Measurements from ENCODE around the gene MALRD1.
A peak's percentile ranks its signal among the peaks of the same experiment; 100 is the strongest.
"Not testable (repeated sequence)": the region's sequence is repeated elsewhere in the genome, so short reads cannot be mapped to it uniquely, and the experiment has no call there.

The MALRD1 gene

DNA sequence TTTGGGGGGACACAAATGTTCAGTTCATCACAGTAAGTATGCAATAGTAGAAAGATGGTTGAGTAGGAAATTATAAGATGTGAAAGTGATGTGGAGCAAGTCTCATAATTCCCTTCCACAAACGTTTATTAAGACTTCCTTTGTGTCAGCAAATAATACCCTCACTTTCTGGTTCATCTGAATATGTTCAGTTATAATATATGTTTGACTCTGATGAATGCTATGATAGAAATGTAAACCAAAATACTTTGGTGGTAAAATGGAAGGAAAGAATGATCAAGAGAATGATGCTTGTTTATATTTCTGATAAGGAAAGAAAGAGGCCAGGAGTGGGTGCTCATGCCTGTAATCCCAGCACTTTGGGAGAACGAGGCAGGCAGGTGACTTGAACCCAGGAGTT is 655.9 kb downstream of the MALRD1 start:
- no peak for FAIRE-seq
- DNase-seq (ENCODE audit: low spot score) = no peak

GRCh38 chr10:19705250-19705649 is 656.6 kb downstream of the MALRD1 start:
- no peak for DNase-seq (ENCODE audit: low spot score)
- FAIRE-seq = no peak

- DNase-seq (ENCODE audit: low spot score) (no peak), FAIRE-seq (no peak)
Measured at GRCh38 chr10:19706904-19707303, 658.3 kb downstream of the MALRD1 start.

- DNase-seq (ENCODE audit: low spot score) (no peak), FAIRE-seq (no peak)
Measured at GRCh38 chr10:19707376-19707775, 658.8 kb downstream of the MALRD1 start.

- no peak for DNase-seq (ENCODE audit: low spot score)
- no peak for FAIRE-seq
Measured at GRCh38 chr10:19708031-19708430, 659.4 kb downstream of the MALRD1 start.

- FAIRE-seq (peak; percentile 67), DNase-seq (ENCODE audit: low spot score) (no peak)
Measured at GRCh38 chr10:19710600-19710999, 662.0 kb downstream of the MALRD1 start.

GRCh38 chr10:19713159-19713558 is 664.6 kb downstream of the MALRD1 start:
- FAIRE-seq (no peak), DNase-seq (ENCODE audit: low spot score) (no peak)

GRCh38 chr10:19713800-19714525 is 665.4 kb downstream of the MALRD1 start:
- DNase-seq (ENCODE audit: low spot score) (no peak), FAIRE-seq (no peak)

- peak; percentile 18 for DNase-seq (ENCODE audit: low spot score)
- FAIRE-seq = no peak
Measured at GRCh38 chr10:19719284-19719683, 670.7 kb downstream of the MALRD1 start.

GRCh38 chr10:19724287-19724686 is 675.7 kb downstream of the MALRD1 start:
- no peak for DNase-seq (ENCODE audit: low spot score)
- FAIRE-seq = no peak

GRCh38 chr10:19728376-19728775 is 679.8 kb downstream of the MALRD1 start:
- no peak for DNase-seq (ENCODE audit: low spot score)
- FAIRE-seq = no peak

- FAIRE-seq (no peak), DNase-seq (ENCODE audit: low spot score) (no peak)
Measured at GRCh38 chr10:19728964-19729363, 680.4 kb downstream of the MALRD1 start.

- peak; percentile 6 for DNase-seq (ENCODE audit: low spot score)
- FAIRE-seq = no peak
Measured at GRCh38 chr10:19730167-19730906, 681.7 kb downstream of the MALRD1 start.

GRCh38 chr10:19730907-19731217 is 682.3 kb downstream of the MALRD1 start:
- DNase-seq (ENCODE audit: low spot score) = no peak
- FAIRE-seq = no peak

GRCh38 chr10:19731560-19731959 is 683.0 kb downstream of the MALRD1 start:
- FAIRE-seq (no peak), DNase-seq (ENCODE audit: low spot score) (no peak)

DNA sequence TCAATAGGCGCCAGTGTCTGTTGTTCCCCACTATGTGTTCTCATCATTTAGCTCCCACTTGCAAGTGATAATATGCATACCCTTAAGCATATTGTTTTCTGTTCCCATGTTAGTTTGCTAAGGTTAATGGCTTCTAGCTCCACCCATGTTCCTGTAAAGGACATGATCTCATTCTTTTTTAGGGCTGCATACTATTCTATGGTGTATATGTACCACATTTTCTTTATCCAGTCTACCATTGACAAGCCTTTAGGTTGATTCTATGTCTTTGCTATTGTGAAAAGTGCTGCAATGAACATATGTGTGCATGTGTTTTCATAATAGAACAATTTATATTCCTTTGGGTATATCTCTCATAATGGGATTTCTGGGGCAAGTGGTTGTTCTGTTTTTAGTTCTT is 689.8 kb downstream of the MALRD1 start:
- DNase-seq (ENCODE audit: low spot score) (no peak), FAIRE-seq (no peak)

DNA sequence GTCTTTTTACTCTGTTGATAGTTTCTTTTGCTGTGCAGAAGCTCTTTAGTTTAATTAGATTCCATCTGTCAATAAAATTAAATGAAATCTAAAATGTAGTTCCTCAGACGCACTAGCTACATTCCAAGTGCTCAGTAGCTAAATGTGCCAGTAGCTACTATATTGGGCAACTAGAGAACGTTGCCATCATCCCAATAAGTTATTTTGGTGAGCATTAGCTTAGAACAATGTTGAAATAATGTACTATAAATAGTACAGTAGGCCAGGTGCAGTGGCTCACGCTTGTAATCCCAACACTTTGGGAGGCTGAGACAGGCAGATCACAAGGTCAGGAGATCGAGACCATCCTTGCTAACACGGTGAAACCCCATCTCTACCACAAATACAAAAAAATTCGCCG is 690.6 kb downstream of the MALRD1 start:
- not testable (repeated sequence) for FAIRE-seq; DNase-seq (ENCODE audit: low spot score)

- DNase-seq (ENCODE audit: low spot score); FAIRE-seq: not testable (repeated sequence)
Measured at GRCh38 chr10:19742144-19742543, 693.5 kb downstream of the MALRD1 start.

DNA sequence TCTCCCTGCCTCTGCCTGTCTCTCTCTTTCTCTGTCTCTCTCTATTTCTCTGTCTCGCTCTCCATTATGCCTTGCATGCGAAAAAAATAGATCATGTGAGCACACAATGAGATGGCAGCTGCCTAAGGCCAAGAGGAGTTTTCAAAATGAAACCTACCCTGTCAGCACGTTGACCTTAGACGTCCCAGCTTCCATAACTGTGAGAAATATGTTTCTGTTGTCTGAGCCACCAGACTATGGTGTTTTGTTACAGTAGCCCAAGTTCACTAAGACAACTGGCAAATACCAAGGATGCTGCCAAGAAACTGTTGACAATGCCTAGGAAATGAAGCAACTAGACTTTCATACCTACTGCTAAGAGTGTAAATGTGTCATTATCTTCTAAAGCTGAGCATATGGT is 697.1 kb downstream of the MALRD1 start:
- DNase-seq (ENCODE audit: low spot score) (no peak), FAIRE-seq (no peak)

DNA sequence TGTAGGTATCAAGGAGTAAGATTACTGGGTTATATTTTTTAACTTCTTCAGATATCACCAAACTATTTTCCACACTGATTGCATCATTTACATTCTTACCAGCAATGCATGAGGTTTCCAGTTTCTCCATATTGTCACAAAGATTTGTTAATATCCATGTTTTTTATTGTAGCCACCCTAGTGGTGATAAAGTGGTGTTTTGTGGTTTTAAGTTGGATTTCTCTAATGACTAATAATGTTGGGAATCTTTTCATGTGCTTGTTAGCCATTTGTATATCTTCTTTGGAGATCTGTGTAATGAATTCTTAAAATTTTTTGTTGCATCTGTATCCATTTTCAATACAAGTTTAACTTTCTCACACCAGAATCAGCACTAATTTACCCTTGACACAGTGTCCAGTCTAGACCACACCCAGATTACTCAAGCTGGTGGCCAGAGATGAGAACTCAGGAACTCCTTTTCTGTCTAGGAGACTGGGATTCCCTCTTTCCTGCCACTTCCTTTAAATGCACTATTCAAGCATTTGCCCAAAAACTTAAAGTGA is 700.7 kb downstream of the MALRD1 start:
- DNase-seq (ENCODE audit: low spot score) = peak; percentile 8
- no peak for FAIRE-seq

DNA sequence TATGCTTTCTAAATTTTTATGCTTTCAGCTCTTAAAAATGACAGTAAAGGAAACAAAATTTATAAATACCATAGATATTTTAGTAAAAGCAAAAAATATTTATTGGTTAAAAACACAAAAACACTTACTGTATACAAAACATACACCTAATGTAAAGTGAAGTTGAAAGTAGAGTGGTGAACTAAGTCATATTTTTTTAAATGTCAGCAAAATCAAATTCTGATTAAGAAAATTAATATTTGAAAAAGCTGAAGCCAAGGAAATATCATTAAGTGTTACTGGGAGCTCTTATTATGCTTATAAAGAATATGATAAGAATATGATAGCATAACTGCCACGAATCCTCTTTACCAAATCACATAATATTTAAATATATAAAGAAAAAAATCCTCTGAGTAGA is 702.4 kb downstream of the MALRD1 start:
- DNase-seq (ENCODE audit: low spot score) (no peak), FAIRE-seq (no peak)

GRCh38 chr10:19756919-19757318 is 708.3 kb downstream of the MALRD1 start:
- FAIRE-seq (no peak), DNase-seq (ENCODE audit: low spot score) (no peak)

DNA sequence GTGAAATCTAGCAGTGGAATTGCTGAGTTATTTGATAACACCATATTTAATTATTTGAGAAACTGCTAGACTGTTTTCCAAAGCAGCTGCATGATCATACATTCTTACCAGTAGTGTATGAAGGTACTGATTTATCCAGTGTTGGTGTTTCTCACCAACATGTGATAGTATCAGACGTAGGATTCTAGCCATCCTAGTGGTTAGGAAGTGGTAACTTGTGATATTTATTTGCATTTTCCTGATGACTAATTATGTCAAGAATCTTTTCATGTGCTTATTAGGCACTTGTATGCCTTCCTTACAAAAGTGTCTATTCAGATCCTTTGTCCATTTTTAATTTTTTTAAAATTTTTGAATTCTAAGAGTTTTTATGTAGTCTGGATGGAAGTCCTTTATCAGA is 713.4 kb downstream of the MALRD1 start:
- DNase-seq (ENCODE audit: low spot score) (no peak), FAIRE-seq (no peak)
